Measurements from ENCODE around the gene SLCO4A1. TPM values are rescaled to one million over a fixed set of nuclear protein-coding genes. Genes with fewer than 3 reads are reported as not detected.
A peak's percentile ranks its signal among the peaks of the same experiment; 100 is the strongest.
"Not testable (repeated sequence)": the region's sequence is repeated elsewhere in the genome, so short reads cannot be mapped to it uniquely, and the experiment has no call there.

SLCO4A1 gene
- polyA plus RNA-seq, 3 donors, result 6.8 to 45.9 (median 37.8) TPM

DNA sequence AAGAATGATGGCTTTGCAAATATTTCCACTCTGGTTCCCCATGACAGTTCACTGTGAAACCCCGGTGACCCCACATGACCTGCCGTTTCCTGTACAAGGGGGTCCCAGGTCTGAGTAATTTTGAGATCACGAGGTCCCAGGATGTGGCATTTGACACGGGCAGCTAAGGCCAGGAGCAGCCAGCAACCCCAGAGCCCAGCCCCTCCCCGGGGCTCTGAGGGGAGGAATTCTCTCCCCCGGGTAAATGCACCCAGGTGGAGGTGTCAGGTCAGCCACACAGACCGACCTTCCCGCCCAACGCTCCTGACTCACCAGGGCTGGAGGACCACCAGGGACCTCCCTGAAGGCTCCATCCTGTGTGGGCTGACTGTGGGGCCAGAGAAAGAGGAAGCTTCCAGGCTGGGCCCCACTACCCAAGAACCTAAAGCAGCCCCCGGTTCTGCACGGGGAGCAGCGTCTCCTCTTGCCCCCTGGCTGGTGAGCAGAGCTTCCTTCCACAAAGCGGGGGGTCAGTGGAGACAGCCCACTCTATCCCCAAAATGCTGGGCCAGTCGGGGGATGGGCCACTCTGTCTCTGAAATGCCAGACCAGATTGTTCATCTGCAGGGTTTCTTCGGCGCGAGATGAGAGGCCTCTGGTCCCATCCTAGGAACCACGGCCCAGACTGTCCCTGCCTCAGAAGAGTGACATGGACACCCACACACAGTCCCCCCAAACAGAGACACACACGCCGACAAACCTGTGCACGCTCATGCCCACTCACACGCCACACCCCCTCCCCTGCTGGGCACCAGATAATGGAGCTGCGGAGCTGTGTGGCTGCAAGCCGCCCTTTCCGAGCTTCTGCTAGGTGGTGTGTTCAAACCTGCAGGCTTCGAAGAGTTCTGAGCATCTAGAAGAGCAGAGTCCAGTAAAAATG lies 23.4 kb upstream of the SLCO4A1 start:
- no peak overlapping the region for H3K27ac ChIP-seq (ENCODE audit: low read depth, low read length)
- WGBS, 3 donors, result 55 to 74% (median 67%) methylated on average over 25 to 26 of the region's 26 CpGs

DNA sequence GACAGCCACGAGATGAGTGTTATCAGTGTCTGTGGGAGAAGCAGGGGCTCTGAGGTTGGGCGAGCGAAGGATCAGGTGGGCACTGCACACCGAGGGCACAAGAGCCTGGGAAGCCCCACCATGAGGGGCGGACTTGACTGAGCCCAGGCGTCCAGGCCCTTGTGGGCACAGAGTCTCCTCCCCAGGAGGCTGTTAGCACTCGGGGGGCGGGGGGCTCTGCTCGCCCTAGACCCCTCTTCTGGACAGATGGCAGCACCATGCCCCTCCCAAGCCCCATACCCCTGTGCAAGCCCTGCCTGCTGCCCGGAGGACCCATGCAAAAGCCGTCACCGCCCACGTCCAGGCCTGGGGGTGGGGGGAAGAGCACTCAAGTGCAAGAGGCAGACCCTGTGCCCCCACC lies 21.7 kb upstream of the SLCO4A1 start:
- WGBS, 3 donors, result 76 to 87% (median 85%) methylated on average over 13 of the region's 13 CpGs
- H3K27ac ChIP-seq (ENCODE audit: low read depth, low read length), result no peak overlapping the region

DNA sequence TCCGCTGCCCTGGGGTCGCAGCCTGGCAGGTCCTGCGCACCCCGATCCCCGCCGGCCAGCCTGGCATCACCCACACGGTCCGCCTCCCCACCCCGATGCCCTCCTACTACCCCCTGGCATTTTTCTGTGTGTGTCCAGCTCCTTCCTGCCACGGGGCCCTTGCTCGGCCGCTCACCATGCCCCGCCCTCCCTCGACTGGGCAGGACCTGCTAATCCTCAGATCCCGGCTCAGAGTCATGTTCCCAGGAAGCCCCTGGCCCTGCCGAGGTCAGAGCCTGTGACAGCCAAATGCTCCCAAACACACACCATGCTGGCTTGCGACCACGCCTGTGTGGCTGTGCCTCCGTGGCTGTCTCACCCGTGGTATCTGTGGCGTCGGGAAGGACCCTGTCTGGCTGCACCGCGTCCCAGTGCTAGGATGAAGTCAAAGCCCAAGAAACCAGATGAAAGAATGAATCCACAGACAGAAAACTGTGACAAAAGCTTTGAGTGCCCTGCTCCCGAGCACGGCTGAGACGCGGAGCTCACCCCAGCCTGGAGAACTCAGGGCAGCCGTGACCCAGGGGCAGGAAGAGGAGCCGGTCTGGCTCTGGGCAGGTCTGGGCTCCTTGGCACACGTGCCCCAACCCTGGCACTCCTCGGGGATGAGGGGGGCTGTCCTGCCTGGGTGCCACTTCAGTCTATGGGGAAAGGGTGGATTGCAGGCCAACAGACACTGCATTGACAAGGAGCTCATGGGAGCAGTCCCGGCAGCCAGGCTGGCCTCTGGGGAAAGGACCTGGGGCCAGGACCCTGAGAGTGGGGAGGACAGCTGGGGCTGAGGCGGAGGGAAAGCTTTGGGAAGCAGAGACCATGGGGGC lies 20.8 kb upstream of the SLCO4A1 start:
- 78 to 84% (median 83%) methylated on average over 28 to 34 of the region's 34 CpGs for WGBS, 3 donors
- no peak overlapping the region for H3K27ac ChIP-seq (ENCODE audit: low read depth, low read length)

DNA sequence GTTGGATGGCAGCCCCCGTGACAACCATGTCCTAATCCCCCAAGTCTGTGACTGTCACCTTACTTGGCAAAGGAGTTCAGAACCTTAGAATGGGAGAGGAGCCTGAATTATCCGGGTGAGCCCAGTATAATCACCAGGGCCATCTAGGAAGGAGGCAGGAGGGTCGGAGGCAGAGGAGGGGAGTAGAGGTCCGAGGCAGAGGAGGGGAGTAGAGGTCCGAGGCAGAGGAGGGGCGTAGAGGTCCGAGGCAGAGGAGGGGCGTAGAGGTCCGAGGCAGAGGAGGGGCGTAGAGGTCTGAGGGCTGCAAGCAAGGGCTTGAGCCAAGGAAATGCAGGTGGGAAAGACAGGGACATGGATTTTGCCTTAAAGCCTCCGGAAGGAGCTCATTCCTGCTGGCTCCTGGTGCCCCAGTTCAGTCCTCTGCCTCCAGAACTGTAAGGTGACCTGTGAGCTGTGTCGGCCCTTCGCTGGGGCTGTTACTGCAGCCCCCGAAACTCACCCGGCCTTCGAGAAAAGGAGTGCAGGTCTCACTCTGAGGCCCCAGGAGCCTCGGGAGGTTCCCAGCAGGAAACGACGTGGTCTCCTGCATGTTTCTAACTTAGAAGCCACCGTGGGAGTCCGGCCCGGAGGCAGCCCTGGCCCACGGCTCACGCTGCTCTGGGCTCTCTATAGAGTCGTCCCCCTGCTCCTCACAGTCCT lies 20.0 kb upstream of the SLCO4A1 start:
- no peak overlapping the region for H3K27ac ChIP-seq (ENCODE audit: low read depth, low read length)
- WGBS, 3 donors, result 79 to 82% (median 79%) methylated on average over 24 to 25 of the region's 25 CpGs

DNA sequence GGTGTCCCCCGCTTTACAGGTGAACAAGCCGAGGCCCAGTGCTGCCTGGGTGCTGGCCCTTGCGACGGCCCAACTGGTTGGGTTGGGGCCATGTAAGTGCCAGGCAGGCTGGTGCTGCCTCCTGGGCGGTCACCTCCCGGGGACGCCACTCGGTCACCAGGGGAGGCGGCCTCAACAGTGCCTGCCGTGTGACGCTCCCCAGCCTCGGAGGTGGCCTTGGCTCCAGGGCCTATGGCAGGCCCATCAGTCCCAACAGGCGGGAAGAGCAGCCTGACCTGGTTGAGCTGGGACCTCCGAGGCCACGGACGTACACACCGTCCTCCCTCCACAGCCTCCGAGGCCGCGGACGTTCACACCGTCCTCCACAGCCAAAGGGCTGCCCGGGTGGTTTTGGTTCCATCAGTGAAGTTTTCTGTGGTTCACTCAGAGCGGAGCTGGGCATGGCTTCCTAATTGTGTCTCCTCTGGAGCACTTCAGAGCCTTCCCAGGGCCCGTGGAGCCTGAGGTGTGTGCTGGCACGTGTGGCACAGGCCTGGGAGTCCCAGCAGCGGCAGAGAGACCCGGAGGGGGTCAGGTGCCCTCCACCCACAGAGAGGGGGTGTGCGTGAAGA lies 19.3 kb upstream of the SLCO4A1 start:
- peak overlapping the region; percentile 66 for H3K27ac ChIP-seq (ENCODE audit: low read depth, low read length)
- 73 to 77% (median 76%) methylated on average over 28 to 29 of the region's 29 CpGs for WGBS, 3 donors

GRCh38 chr20:62623488-62624324 lies 18.6 kb upstream of the SLCO4A1 start:
- WGBS, 3 donors, result 5% methylated on average over 23 of the region's 23 CpGs

DNA sequence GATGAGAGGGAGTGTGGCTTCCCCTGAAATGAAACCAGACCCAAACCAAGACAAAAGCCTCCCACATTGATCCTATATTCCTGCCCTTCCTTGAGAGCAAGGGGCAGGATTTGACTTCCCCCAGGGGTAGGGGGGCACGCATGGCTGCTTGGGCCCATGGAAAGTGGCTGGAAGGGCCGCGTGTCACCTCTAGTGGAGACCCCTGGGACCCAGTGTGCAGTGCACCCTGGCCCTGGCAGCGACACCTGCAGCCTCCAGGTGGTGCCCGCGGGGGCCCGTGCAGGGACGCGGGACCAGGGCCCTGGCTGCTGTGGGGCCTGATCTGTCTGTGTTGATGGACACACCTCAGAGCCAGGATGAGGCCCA lies 18.0 kb upstream of the SLCO4A1 start:
- H3K27ac ChIP-seq (ENCODE audit: low read depth, low read length), result no peak overlapping the region
- WGBS, 3 donors, result 52 to 65% (median 61%) methylated on average over 9 of the region's 9 CpGs

More at GRCh38 chr20:62623488-62624324, 18.6 kb upstream of the SLCO4A1 start:
- H3K27ac ChIP-seq (ENCODE audit: low read depth, low read length), result peak overlapping the region; percentile 66

- WGBS, 3 donors, result 74 to 78% (median 75%) methylated on average over 32 of the region's 32 CpGs
These were observed 17.4 kb upstream of the SLCO4A1 start for GRCh38 chr20:62624719-62625453.

GRCh38 chr20:62625516-62625915 lies 16.8 kb upstream of the SLCO4A1 start:
- 94 to 95% (median 94%) methylated on average over 21 of the region's 21 CpGs for WGBS, 3 donors
- H3K27ac ChIP-seq (ENCODE audit: low read depth, low read length), result no peak overlapping the region

More at GRCh38 chr20:62624719-62625453, 17.4 kb upstream of the SLCO4A1 start:
- H3K27ac ChIP-seq (ENCODE audit: low read depth, low read length), result no peak overlapping the region

DNA sequence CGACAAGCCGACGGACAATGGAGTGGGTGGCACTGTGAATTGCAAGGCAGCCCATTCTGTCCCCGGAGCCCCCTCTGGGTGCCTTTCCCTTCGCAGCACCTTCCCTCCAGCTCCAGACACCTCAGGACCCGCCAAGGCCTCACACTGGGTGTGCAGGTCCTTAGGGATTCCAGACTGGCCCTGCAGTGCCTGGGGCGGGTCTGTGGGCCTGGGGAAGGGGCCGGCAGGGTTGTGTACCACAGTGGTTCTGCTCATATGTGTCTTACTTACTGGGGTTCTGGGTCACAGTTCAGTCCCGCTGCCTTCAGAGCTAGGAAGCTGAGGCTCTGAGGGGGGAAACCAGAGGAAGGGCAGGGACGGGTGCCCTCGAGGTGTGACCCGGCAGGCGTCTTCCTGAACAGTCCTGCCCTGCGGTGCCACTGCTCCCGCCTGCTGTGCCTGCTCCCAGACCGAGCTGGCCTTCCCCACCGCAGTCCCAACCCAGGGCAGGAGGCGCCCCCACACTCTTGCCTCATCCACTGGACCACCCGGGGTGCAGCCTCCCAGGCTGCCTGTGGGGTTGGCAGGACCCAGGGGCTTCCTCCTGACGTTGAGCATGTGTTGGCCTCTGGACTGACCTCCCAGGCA lies 16.3 kb upstream of the SLCO4A1 start:
- 62 to 83% (median 74%) methylated on average over 15 to 20 of the region's 20 CpGs for WGBS, 3 donors
- H3K27ac ChIP-seq (ENCODE audit: low read depth, low read length), result no peak overlapping the region

DNA sequence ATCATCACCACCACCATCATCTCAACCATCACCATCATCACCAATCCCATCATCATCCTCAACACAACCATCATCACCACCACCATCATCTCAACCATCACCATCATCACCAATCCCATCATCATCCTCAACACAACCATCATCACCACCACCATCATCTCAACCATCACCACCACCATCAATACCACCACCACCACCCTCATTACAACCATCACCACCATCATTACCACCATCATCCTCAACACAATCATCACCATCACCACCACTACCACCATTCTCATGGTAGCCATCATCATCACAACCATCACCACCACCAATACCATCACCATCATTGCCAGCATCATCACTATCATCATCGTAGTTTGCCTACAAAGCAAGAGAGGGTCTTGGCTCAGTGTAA lies 14.9 kb upstream of the SLCO4A1 start:
- H3K27ac ChIP-seq (ENCODE audit: low read depth, low read length), result not testable (repeated sequence)
- WGBS, 3 donors, result 93 to 97% (median 94%) methylated on average over 1 of the region's 1 CpG

DNA sequence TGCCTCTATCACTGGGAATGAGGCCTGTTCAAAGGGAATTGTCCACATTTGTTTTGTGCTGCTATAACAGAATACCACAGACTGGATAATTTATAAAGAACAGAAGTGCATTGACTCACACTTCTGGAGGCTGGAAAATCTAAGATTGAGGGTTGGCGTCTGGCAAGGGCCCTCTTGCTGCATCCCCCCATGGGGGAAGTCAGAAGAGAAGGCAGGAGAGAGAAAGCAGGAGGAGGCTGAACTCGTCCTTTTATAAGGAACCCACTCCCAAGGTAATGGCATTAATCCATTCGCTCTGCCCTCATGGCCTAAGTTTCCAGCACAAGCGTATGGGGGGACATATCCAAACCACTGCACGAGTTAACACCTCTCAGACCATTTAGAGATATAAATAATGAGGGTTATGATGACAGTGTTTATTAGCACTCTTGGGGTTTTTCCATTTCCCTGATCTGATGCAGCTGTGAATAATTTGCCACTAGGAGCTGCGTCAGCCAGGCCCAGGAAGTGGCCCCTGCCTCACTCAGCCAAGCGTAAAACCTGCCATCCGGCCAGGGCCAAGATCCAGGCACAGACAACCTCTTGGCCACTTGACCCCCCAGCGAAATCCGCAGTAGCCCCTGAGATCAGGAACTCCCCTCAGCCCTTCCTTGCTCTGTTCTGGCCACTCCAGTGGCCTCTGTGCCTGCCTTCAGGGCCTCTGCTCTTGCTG lies 14.2 kb upstream of the SLCO4A1 start:
- no peak overlapping the region for H3K27ac ChIP-seq (ENCODE audit: low read depth, low read length)
- WGBS, 3 donors, result 59 to 77% (median 75%) methylated on average over 10 of the region's 10 CpGs

DNA sequence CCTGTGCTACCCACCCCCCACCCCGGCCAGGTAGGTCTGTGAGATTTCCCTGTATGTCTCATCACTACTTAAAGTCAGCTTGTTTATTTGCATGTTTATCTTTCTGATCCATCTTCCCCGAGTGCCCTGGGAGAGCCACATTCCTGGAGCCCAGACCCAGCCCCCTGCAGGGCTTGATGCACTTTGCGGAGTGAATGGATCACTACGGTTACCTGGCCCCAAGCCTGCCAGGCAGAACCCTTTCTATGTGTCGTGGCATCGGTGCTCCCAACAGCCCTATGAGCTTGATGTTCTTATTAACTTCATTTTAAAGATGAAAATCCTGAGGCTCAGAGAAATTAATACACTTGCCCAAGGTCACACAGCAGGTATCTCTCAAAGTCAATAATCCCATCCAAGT lies 13.6 kb upstream of the SLCO4A1 start:
- no peak overlapping the region for H3K27ac ChIP-seq (ENCODE audit: low read depth, low read length)
- WGBS, 3 donors, result 59 to 82% (median 81%) methylated on average over 6 of the region's 6 CpGs

DNA sequence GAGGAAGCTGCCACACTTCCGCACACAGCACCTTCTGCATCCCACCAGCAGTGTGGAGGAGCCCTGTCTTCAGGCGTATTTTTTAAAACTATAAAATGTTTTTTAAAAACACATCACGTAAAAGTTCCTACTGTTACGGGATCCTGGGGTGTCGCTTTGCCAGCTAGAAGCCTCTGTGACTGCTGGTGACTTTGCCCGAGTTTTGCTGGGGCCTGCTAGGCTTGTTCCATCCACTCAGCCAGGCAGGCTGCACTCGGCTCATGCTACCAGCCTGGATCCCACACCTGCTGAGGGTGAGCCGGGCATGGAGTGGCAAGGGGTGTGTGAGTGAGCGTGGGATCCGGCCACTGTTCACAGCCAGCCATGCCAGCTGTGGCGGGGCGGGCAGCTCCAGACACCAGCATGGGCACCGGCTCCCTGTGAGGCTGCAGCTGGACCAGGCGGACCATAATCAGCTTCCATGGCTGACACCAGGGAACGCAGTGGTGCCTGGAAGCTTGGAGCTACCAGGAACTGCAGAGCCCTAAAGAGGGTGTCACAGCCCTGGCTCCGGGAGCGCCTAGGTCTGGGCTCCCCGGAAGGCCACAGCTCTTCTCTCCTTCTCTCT lies 12.3 kb upstream of the SLCO4A1 start:
- H3K27ac ChIP-seq (ENCODE audit: low read depth, low read length), result no peak overlapping the region
- 97 to 98% (median 97%) methylated on average over 17 to 18 of the region's 18 CpGs for WGBS, 3 donors

All from adipose tissue (tissue), 3 donors.